ENCODE measurements around the gene MOB3A.

DNA sequence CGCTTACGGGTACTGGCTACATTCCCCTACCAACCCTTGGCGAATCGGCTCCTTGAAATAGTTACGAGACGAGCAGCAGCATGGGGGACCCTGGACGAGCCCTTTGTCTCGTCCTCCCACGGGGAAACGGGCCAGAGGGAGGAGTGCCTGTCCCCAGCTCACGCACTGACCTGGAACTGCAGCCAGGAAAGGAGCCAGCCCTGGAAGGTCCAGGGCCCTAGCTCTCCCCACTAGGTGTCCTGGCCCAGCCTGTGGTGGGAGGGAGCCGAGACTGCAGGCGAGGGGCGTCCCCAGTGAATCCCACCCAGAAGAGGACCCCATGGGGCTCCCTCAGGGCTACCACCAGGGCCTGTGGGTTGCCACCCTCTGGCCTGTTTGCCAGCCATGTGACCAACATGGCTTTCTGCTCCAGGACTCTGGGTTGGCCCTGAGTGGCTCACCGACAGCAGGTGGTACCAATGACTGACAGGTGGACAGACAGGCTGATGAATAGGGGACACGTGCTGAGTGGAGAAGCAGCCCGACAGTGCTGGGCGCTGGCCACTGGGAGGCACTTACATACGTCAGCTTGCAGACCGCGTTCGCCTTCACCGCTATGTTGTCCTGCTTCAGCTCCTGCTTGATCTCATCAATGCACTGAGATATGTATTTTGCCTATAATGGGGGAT, 42.1 kb upstream of the MOB3A start:
- no peak for TF ChIP-seq POLR2A (IDR thresholded peaks at IDR 0.05)
- TF ChIP-seq, protein P1, sequence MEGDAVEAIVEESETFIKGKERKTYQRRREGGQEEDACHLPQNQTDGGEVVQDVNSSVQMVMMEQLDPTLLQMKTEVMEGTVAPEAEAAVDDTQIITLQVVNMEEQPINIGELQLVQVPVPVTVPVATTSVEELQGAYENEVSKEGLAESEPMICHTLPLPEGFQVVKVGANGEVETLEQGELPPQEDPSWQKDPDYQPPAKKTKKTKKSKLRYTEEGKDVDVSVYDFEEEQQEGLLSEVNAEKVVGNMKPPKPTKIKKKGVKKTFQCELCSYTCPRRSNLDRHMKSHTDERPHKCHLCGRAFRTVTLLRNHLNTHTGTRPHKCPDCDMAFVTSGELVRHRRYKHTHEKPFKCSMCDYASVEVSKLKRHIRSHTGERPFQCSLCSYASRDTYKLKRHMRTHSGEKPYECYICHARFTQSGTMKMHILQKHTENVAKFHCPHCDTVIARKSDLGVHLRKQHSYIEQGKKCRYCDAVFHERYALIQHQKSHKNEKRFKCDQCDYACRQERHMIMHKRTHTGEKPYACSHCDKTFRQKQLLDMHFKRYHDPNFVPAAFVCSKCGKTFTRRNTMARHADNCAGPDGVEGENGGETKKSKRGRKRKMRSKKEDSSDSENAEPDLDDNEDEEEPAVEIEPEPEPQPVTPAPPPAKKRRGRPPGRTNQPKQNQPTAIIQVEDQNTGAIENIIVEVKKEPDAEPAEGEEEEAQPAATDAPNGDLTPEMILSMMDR (IDR thresholded peaks at IDR 0.05): no peak
- TF ChIP-seq POLR2AphosphoS5 (IDR thresholded peaks at IDR 0.05): no peak
- no peak for TF ChIP-seq EP300 (IDR thresholded peaks at IDR 0.05)

All from stomach (tissue), 4 donors.